K562 (cell line): Measurements from ENCODE around the gene ZNF556. TPM values are rescaled to one million over a fixed set of nuclear protein-coding genes. Genes with fewer than 3 reads are reported as not detected.

ENCODE experiments used
- CEBPB ChIP-seq: fragments of 450-650 bp; IDR thresholded peaks from 2 replicates; pipeline ENCODE4 v1.6.1; 2016; ENCODE audit warnings: missing genetic modification characterization, missing compliant biosample characterization
- DACH1 ChIP-seq: fragments of 450-650 bp; IDR thresholded peaks from 2 replicates; pipeline ENCODE4 v1.6.1; 2018; ENCODE audit not compliant: partially characterized antibody
- EP400 ChIP-seq: fragments of 450-650 bp; IDR thresholded peaks from 2 replicates; pipeline ENCODE4 v1.6.1; 2017; ENCODE audit warnings: antibody characterized with exemption, mild to moderate bottlenecking, moderate library complexity
- FOXA1 ChIP-seq: fragments of 450-650 bp; IDR thresholded peaks from 2 replicates; pipeline ENCODE4 v1.6.1; 2016; ENCODE audit warnings: mild to moderate bottlenecking, borderline replicate concordance
- MXI1 ChIP-seq: IDR thresholded peaks from 2 replicates; pipeline ENCODE4 v1.6.1; 2011; ENCODE audit warnings: low read depth, mild to moderate bottlenecking, improper control_type of control experiment, low read length
- NR4A1 ChIP-seq, 2 experiments: fragments of 250-450 bp in 1 of 2; fragments of 450-650 bp in 1 of 2; sonication (Bioruptor Pico) in 1 of 2; IDR thresholded peaks; 2 replicates each; pipeline versions ENCODE4 v1.4.0 to v1.6.1; 2016 to 2020; ENCODE audit warnings: mild to moderate bottlenecking in 2 of 2, missing compliant biosample characterization in 1 of 2, missing genetic modification characterization in 1 of 2, moderate library complexity in 1 of 2
- PML ChIP-seq: IDR thresholded peaks from 2 replicates; pipeline ENCODE4 v1.6.1; 2012; ENCODE audit warnings: low read length, inconsistent platforms
- POLR2B ChIP-seq: fragments of 450-650 bp; IDR thresholded peaks from 2 replicates; pipeline ENCODE4 v1.6.1; 2018; ENCODE audit warnings: low read depth; ENCODE audit not compliant: partially characterized antibody
- SMAD3 ChIP-seq: fragments of 450-650 bp; formaldehyde crosslinking; conservative IDR thresholded peaks from 2 replicates; pipeline ENCODE4 v1.4.0; 2020; ENCODE audit warnings: mild to moderate bottlenecking
- SMC3 ChIP-seq: conservative IDR thresholded peaks from 2 replicates; pipeline ENCODE4 v1.6.1; 2011; ENCODE audit warnings: low read depth, low read length, improper control_type of control experiment; ENCODE audit not compliant: insufficient read depth
- SNRNP70 ChIP-seq: fragments of 200-400 bp; formaldehyde crosslinking; optimal IDR thresholded peaks from 2 replicates; pipeline ENCODE3; 2017; ENCODE audit warnings: low read depth, low read length
- SP2 ChIP-seq: IDR thresholded peaks from 2 replicates; pipeline ENCODE4 v1.6.1; 2011; ENCODE audit warnings: mild to moderate bottlenecking, low read depth, low read length, moderate library complexity; ENCODE audit not compliant: poor library complexity, severe bottlenecking; ENCODE audit errors: extremely low read depth
- TCF7L2 ChIP-seq: fragments of 150-350 bp; IDR thresholded peaks from 2 replicates; pipeline ENCODE4 v1.6.1; 2016; ENCODE audit warnings: low read depth, mild to moderate bottlenecking, low read length, moderate library complexity
- TRIM28 ChIP-seq: fragments of 450-650 bp; IDR thresholded peaks from 2 replicates; pipeline ENCODE4 v1.6.1; 2017
- ZFP36 ChIP-seq: fragments of 150-350 bp; IDR thresholded peaks from 2 replicates; pipeline ENCODE4 v1.6.1; 2018; ENCODE audit warnings: low read length, low read depth; ENCODE audit not compliant: partially characterized antibody
- ZNF184 ChIP-seq: sonication (generic); formaldehyde crosslinking; IDR thresholded peaks from 2 replicates; pipeline ENCODE4 v1.5.0; 2020; ENCODE audit warnings: missing genetic modification reagents
- ZNF274 ChIP-seq: IDR thresholded peaks from 2 replicates; pipeline ENCODE4 v1.6.1; 2011; ENCODE audit warnings: low read depth, mild to moderate bottlenecking, low read length, moderate library complexity, borderline replicate concordance
- ZNF311 ChIP-seq: fragments of 250-450 bp; sonication (Bioruptor Pico); IDR thresholded peaks from 2 replicates; pipeline ENCODE4 v1.4.0; 2020; ENCODE audit warnings: mild to moderate bottlenecking, moderate library complexity
- polyA plus RNA-seq, 8 experiments: library from polyadenylated mRNA; depleted of rRNA in 4 of 8; stranded (reverse) in 5 of 8; unstranded in 3 of 8; fragments of >200 nt; fragmentation: Nextera tagmentation in 2 of 8; fragmentation: Illumina TruSeq in 1 of 8; extraction: Ambion mirVana in 2 of 8; extraction: Trizol in 1 of 8; gene quantifications; 2 replicates each; pipeline versions ENCODE4 v1.2.1 to v1.2.3, GENCODE V29; 2011 to 2014; ENCODE audit warnings: inconsistent platforms in 1 of 8, missing spikeins in 1 of 8
- total RNA-seq, 7 experiments: library from RNA; depleted of rRNA in 6 of 7; stranded (reverse); fragments of >200 nt in 6 of 7; fragmentation: Illumina TruSeq in 2 of 7; extraction: Trizol in 2 of 7; gene quantifications; 2 replicates each; pipeline versions ENCODE4 v1.2.1 to v1.2.3, GENCODE V29; 2011 to 2021; ENCODE audit warnings: low replicate concordance in 1 of 7
- TF ChIP-seq, protein P1 (sequence below): fragments of 250-450 bp; sonication (Bioruptor Pico); IDR thresholded peaks from 2 replicates; pipeline ENCODE4 v1.4.0; 2020; ENCODE audit warnings: mild to moderate bottlenecking, moderate library complexity, borderline replicate concordance
- TF ChIP-seq, protein P2 (sequence below): fragments of 200-800 bp; sonication (Bioruptor generic); IDR thresholded peaks from 2 replicates; pipeline ENCODE4 v1.6.1; 2017; ENCODE audit warnings: missing genetic modification characterization, missing compliant biosample characterization
- TF ChIP-seq, protein P3 (sequence below): fragments of 450-650 bp; IDR thresholded peaks from 2 replicates; pipeline ENCODE4 v1.6.1; 2014; ENCODE audit warnings: low read depth, mild to moderate bottlenecking, moderate library complexity, borderline replicate concordance
- TF ChIP-seq, protein P4 (sequence below): fragments of 450-650 bp; formaldehyde crosslinking; IDR thresholded peaks from 2 replicates; pipeline ENCODE4 v1.4.0; 2020; ENCODE audit warnings: mild to moderate bottlenecking, moderate library complexity

The ZNF556 gene
- total and polyA plus RNA-seq, 9 of the 15 experiments (the other 6 are each of a cell fraction or from before 2014, with no cell fraction given): 0.01 to 0.36 (median 0.10) TPM; not detected in 1

DNA sequence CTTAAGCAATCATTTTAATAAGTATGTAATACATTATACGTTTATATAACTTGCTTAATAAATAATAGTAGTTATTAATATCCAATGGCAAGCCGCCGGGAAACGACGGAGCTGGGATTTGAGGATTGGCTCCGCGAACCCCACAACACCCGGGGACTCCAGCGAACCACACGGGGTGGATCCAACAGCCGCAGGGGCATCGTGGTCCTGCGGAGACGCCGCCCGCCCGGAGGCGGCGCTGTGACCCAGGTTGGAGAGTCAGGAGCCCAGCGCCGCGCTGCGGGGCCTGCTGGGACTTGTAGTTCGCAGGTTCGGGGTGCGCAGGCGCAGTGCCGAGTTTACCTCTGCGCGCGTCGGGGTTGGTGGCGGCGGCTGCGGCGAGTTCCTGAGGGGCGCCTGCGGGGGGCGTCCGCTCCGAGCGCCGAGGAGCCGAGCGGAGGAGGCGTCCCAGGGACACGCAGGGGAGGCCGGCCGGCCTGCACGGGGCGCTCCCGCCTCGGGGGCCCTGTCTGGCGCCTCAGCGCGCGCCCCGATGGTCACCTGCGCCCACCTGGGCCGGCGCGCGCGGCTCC is 47.5 kb upstream of the ZNF556 start, which contains the start of gene ZNF554 (continued):
- TF ChIP-seq, protein P1, sequence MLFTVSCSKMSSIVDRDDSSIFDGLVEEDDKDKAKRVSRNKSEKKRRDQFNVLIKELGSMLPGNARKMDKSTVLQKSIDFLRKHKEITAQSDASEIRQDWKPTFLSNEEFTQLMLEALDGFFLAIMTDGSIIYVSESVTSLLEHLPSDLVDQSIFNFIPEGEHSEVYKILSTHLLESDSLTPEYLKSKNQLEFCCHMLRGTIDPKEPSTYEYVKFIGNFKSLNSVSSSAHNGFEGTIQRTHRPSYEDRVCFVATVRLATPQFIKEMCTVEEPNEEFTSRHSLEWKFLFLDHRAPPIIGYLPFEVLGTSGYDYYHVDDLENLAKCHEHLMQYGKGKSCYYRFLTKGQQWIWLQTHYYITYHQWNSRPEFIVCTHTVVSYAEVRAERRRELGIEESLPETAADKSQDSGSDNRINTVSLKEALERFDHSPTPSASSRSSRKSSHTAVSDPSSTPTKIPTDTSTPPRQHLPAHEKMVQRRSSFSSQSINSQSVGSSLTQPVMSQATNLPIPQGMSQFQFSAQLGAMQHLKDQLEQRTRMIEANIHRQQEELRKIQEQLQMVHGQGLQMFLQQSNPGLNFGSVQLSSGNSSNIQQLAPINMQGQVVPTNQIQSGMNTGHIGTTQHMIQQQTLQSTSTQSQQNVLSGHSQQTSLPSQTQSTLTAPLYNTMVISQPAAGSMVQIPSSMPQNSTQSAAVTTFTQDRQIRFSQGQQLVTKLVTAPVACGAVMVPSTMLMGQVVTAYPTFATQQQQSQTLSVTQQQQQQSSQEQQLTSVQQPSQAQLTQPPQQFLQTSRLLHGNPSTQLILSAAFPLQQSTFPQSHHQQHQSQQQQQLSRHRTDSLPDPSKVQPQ (CRISPR knock-in tag): no peak
- TF ChIP-seq ZNF311 (CRISPR knock-in tag) (no peak), ZNF184 (no peak), ZNF274 (no peak), ZFP36 (no peak), NR4A1 (CRISPR knock-in tag; IDR thresholded peaks at IDR 0.05) (no peak), NR4A1 (tag; IDR thresholded peaks at IDR 0.05) (no peak), PML (no peak; the same call in 1 of the 2 replicates), POLR2B (no peak), SP2 (peak; percentile 93), SNRNP70 (no peak), MXI1 (no peak), TRIM28 (peak; percentile 67; the same call in 1 of the 2 replicates), CEBPB (0 out of 2 replicates have a peak, but pooled peaks have one; percentile 9), TCF7L2 (no peak), SMAD3 (CRISPR knock-in tag) (peak; percentile 79; the same call in 1 of the 2 replicates), EP400 (peak; percentile 24; the same call in 1 of the 2 replicates), SMC3 (peak; percentile 41; the same call in 1 of the 2 replicates), DACH1 (peak; percentile 79), FOXA1 (no peak)
- TF ChIP-seq, protein P2, sequence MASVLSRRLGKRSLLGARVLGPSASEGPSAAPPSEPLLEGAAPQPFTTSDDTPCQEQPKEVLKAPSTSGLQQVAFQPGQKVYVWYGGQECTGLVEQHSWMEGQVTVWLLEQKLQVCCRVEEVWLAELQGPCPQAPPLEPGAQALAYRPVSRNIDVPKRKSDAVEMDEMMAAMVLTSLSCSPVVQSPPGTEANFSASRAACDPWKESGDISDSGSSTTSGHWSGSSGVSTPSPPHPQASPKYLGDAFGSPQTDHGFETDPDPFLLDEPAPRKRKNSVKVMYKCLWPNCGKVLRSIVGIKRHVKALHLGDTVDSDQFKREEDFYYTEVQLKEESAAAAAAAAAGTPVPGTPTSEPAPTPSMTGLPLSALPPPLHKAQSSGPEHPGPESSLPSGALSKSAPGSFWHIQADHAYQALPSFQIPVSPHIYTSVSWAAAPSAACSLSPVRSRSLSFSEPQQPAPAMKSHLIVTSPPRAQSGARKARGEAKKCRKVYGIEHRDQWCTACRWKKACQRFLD: peak; percentile 73; the same call in 1 of the 2 replicates
- TF ChIP-seq, protein P3, sequence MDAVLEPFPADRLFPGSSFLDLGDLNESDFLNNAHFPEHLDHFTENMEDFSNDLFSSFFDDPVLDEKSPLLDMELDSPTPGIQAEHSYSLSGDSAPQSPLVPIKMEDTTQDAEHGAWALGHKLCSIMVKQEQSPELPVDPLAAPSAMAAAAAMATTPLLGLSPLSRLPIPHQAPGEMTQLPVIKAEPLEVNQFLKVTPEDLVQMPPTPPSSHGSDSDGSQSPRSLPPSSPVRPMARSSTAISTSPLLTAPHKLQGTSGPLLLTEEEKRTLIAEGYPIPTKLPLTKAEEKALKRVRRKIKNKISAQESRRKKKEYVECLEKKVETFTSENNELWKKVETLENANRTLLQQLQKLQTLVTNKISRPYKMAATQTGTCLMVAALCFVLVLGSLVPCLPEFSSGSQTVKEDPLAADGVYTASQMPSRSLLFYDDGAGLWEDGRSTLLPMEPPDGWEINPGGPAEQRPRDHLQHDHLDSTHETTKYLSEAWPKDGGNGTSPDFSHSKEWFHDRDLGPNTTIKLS: peak; percentile 96
- TF ChIP-seq, protein P4, sequence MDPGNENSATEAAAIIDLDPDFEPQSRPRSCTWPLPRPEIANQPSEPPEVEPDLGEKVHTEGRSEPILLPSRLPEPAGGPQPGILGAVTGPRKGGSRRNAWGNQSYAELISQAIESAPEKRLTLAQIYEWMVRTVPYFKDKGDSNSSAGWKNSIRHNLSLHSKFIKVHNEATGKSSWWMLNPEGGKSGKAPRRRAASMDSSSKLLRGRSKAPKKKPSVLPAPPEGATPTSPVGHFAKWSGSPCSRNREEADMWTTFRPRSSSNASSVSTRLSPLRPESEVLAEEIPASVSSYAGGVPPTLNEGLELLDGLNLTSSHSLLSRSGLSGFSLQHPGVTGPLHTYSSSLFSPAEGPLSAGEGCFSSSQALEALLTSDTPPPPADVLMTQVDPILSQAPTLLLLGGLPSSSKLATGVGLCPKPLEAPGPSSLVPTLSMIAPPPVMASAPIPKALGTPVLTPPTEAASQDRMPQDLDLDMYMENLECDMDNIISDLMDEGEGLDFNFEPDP: no peak
